ENCODE measurements around the gene SYVN1.

The SYVN1 gene

GRCh38 chr11:65134952-65135632, 773 bp upstream of the SYVN1 start:
- H3K4me1 ChIP-seq (ENCODE audit: control insufficient read depth in 5 of 5, insufficient read depth in 5 of 5, low read length in 5 of 5): peaks cover 9 to 34% (median 31%) of the 10 kb centered on the region in 5 donors

GRCh38 chr11:65133724-65134123, 595 bp downstream of the SYVN1 start:
- H3K27me3 ChIP-seq (ENCODE audit: control insufficient read depth in 5 of 5, insufficient read depth in 4 of 5, low read length in 5 of 5): no peaks in the 10 kb centered on the region
- H3K4me3 ChIP-seq (ENCODE audit: low read depth in 1 of 5, low read length in 5 of 5): peak overlapping the region; percentile 93 to 95 (median 94)
- H3K4me1 ChIP-seq (ENCODE audit: control insufficient read depth in 5 of 5, insufficient read depth in 5 of 5, low read length in 5 of 5): peaks cover 9 to 34% (median 31%) of the 10 kb centered on the region in 5 donors
- H3K9ac ChIP-seq (ENCODE audit: low read length in 5 of 5): peak overlapping the region; percentile 75 to 98 (median 97)
- no peaks in the 10 kb centered on the region for H3K9me3 ChIP-seq (ENCODE audit: control insufficient read depth in 5 of 5, low read length in 5 of 5)
- H3K27ac ChIP-seq (ENCODE audit: low read depth, low read length): peak overlapping the region; percentile 99
- H3K36me3 ChIP-seq (ENCODE audit: control insufficient read depth in 5 of 5, insufficient read depth in 5 of 5, low read length in 5 of 5): peaks cover 4 to 44% (median 43%) of the 10 kb centered on the region in 5 donors

More at GRCh38 chr11:65134952-65135632, 773 bp upstream of the SYVN1 start:
- Histone ChIP-seq H3K9ac (ENCODE audit: low read length in 5 of 5) (peak overlapping the region; percentile 75 to 98 (median 97)), H3K27ac (ENCODE audit: low read depth, low read length) (peak overlapping the region; percentile 99), H3K36me3 (ENCODE audit: control insufficient read depth in 5 of 5, insufficient read depth in 5 of 5, low read length in 5 of 5) (peaks cover 0 to 30% (median 30%) of the 10 kb centered on the region in 5 donors), H3K4me3 (ENCODE audit: low read depth in 1 of 5, low read length in 5 of 5) (peak overlapping the region; percentile 87 to 95 (median 94)), H3K9me3 (ENCODE audit: control insufficient read depth in 5 of 5, low read length in 5 of 5) (no peaks in the 10 kb centered on the region), H3K27me3 (ENCODE audit: control insufficient read depth in 5 of 5, insufficient read depth in 4 of 5, low read length in 5 of 5) (no peaks in the 10 kb centered on the region)

- Histone ChIP-seq H3K27ac (ENCODE audit: low read depth, low read length) (peak overlapping the region; percentile 99), H3K9me3 (ENCODE audit: control insufficient read depth in 5 of 5, low read length in 5 of 5) (no peaks in the 10 kb centered on the region), H3K4me3 (ENCODE audit: low read depth in 1 of 5, low read length in 5 of 5) (peak overlapping the region; percentile 93 to 95 (median 94)), H3K9ac (ENCODE audit: low read length in 5 of 5) (peak overlapping the region; percentile 75 to 98 (median 97)), H3K27me3 (ENCODE audit: control insufficient read depth in 5 of 5, insufficient read depth in 4 of 5, low read length in 5 of 5) (no peaks in the 10 kb centered on the region), H3K36me3 (ENCODE audit: control insufficient read depth in 5 of 5, insufficient read depth in 5 of 5, low read length in 5 of 5) (peaks cover 4 to 50% (median 49%) of the 10 kb centered on the region in 5 donors), H3K4me1 (ENCODE audit: control insufficient read depth in 5 of 5, insufficient read depth in 5 of 5, low read length in 5 of 5) (peaks cover 9 to 34% (median 31%) of the 10 kb centered on the region in 5 donors)
Observed at GRCh38 chr11:65132988-65133700, 1.2 kb downstream of the SYVN1 start.

GRCh38 chr11:65132238-65132987, 1.9 kb downstream of the SYVN1 start:
- no peaks in the 10 kb centered on the region for H3K9me3 ChIP-seq (ENCODE audit: control insufficient read depth in 5 of 5, low read length in 5 of 5)
- peak overlapping the region in 3 of 5 donors; percentile 93 to 95 (median 95) for H3K4me3 ChIP-seq (ENCODE audit: low read depth in 1 of 5, low read length in 5 of 5)
- peak overlapping the region; percentile 99 for H3K27ac ChIP-seq (ENCODE audit: low read depth, low read length)
- peaks cover 4 to 57% (median 57%) of the 10 kb centered on the region in 5 donors for H3K36me3 ChIP-seq (ENCODE audit: control insufficient read depth in 5 of 5, insufficient read depth in 5 of 5, low read length in 5 of 5)
- no peaks in the 10 kb centered on the region for H3K27me3 ChIP-seq (ENCODE audit: control insufficient read depth in 5 of 5, insufficient read depth in 4 of 5, low read length in 5 of 5)
- peaks cover 9 to 34% (median 31%) of the 10 kb centered on the region in 5 donors for H3K4me1 ChIP-seq (ENCODE audit: control insufficient read depth in 5 of 5, insufficient read depth in 5 of 5, low read length in 5 of 5)
- peak overlapping the region in 4 of 5 donors; percentile 17 to 98 (median 97) for H3K9ac ChIP-seq (ENCODE audit: low read length in 5 of 5)

GRCh38 chr11:65131895-65132237, 2.5 kb downstream of the SYVN1 start:
- Histone ChIP-seq H3K9me3 (ENCODE audit: control insufficient read depth in 5 of 5, low read length in 5 of 5) (no peaks in the 10 kb centered on the region), H3K4me3 (ENCODE audit: low read depth in 1 of 5, low read length in 5 of 5) (no peak overlapping the region), H3K36me3 (ENCODE audit: control insufficient read depth in 5 of 5, insufficient read depth in 5 of 5, low read length in 5 of 5) (peaks cover 4 to 62% (median 61%) of the 10 kb centered on the region in 5 donors), H3K9ac (ENCODE audit: low read length in 5 of 5) (no peak overlapping the region), H3K27me3 (ENCODE audit: control insufficient read depth in 5 of 5, insufficient read depth in 4 of 5, low read length in 5 of 5) (no peaks in the 10 kb centered on the region), H3K4me1 (ENCODE audit: control insufficient read depth in 5 of 5, insufficient read depth in 5 of 5, low read length in 5 of 5) (peaks cover 9 to 34% (median 32%) of the 10 kb centered on the region in 5 donors), H3K27ac (ENCODE audit: low read depth, low read length) (peak overlapping the region; percentile 99)

- no peaks in the 10 kb centered on the region for H3K9me3 ChIP-seq (ENCODE audit: control insufficient read depth in 5 of 5, low read length in 5 of 5)
- H3K27me3 ChIP-seq (ENCODE audit: control insufficient read depth in 5 of 5, insufficient read depth in 4 of 5, low read length in 5 of 5): no peaks in the 10 kb centered on the region
- no peak overlapping the region for H3K27ac ChIP-seq (ENCODE audit: low read depth, low read length)
- H3K36me3 ChIP-seq (ENCODE audit: control insufficient read depth in 5 of 5, insufficient read depth in 5 of 5, low read length in 5 of 5): peaks cover 4 to 67% (median 66%) of the 10 kb centered on the region in 5 donors
- H3K4me1 ChIP-seq (ENCODE audit: control insufficient read depth in 5 of 5, insufficient read depth in 5 of 5, low read length in 5 of 5): peaks cover 9 to 35% (median 33%) of the 10 kb centered on the region in 5 donors
- H3K9ac ChIP-seq (ENCODE audit: low read length in 5 of 5): no peak overlapping the region
- no peak overlapping the region for H3K4me3 ChIP-seq (ENCODE audit: low read depth in 1 of 5, low read length in 5 of 5)
Observed at GRCh38 chr11:65131417-65131776, 2.9 kb downstream of the SYVN1 start.

- no peak overlapping the region for H3K27ac ChIP-seq (ENCODE audit: low read depth, low read length)
- H3K36me3 ChIP-seq (ENCODE audit: control insufficient read depth in 5 of 5, insufficient read depth in 5 of 5, low read length in 5 of 5): peaks cover 4 to 73% (median 72%) of the 10 kb centered on the region in 5 donors
- H3K9me3 ChIP-seq (ENCODE audit: control insufficient read depth in 5 of 5, low read length in 5 of 5): no peaks in the 10 kb centered on the region
- no peak overlapping the region for H3K4me3 ChIP-seq (ENCODE audit: low read depth in 1 of 5, low read length in 5 of 5)
- no peaks in the 10 kb centered on the region for H3K27me3 ChIP-seq (ENCODE audit: control insufficient read depth in 5 of 5, insufficient read depth in 4 of 5, low read length in 5 of 5)
- no peak overlapping the region for H3K9ac ChIP-seq (ENCODE audit: low read length in 5 of 5)
- peaks cover 9 to 35% (median 32%) of the 10 kb centered on the region in 5 donors for H3K4me1 ChIP-seq (ENCODE audit: control insufficient read depth in 5 of 5, insufficient read depth in 5 of 5, low read length in 5 of 5)
Observed at GRCh38 chr11:65130631-65131416, 3.5 kb downstream of the SYVN1 start.

GRCh38 chr11:65129649-65130441, 4.5 kb downstream of the SYVN1 start:
- Histone ChIP-seq H3K27me3 (ENCODE audit: control insufficient read depth in 5 of 5, insufficient read depth in 4 of 5, low read length in 5 of 5) (no peaks in the 10 kb centered on the region), H3K4me1 (ENCODE audit: control insufficient read depth in 5 of 5, insufficient read depth in 5 of 5, low read length in 5 of 5) (peaks cover 6 to 27% (median 23%) of the 10 kb centered on the region in 5 donors), H3K9ac (ENCODE audit: low read length in 5 of 5) (no peak overlapping the region), H3K4me3 (ENCODE audit: low read depth in 1 of 5, low read length in 5 of 5) (no peak overlapping the region), H3K27ac (ENCODE audit: low read depth, low read length) (no peak overlapping the region), H3K9me3 (ENCODE audit: control insufficient read depth in 5 of 5, low read length in 5 of 5) (no peaks in the 10 kb centered on the region), H3K36me3 (ENCODE audit: control insufficient read depth in 5 of 5, insufficient read depth in 5 of 5, low read length in 5 of 5) (peaks cover 4 to 82% (median 81%) of the 10 kb centered on the region in 5 donors)
